ENCODE results near the gene CKAP4. TPM values are rescaled to one million over a fixed set of nuclear protein-coding genes. Genes with fewer than 3 reads are reported as not detected.

The CKAP4 gene
- total and polyA plus RNA-seq, 2 experiments from 2014 or later, result 32.3 to 58.8 TPM

DNA sequence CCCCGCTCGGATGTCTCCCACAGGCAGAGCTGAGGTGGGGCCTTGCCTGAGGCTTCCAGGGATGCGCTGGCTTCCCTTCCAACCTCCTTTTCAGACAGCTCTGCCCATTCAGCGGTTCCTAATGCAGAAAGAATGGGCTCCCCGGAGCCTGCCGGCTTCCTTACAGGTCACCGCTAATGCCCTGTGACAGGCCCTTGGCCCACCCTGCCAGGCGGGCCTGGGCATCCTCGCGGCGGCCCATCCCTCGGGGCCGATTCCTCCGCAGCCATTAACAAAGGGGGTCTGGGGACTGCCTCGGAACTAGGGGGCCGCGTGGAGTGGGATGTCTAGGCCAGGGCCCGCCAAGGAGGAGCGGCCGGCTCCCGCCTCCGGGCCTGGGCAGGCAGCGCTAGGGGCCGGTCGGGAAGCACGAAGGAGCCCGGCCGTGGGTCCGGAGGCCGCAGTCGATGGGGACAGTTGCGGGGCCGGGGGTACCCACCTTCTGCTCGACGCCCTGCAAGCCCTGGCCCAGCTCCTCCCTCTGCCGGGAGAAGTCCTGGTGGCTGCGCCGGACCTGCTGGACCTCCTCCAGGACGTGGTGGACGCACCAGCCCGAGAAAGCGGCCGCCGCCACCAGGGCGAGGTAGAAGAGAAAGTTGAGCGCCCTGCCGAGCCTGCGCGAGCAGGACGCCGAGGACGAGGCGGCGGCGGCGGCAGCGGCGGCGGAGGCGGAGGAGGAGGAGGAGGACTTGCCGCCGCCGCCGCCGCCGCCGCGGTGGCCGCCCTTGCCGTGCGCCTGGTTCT is 738 bp downstream of the CKAP4 start:
- Mint-ChIP-seq H3K27me3 (ENCODE audit: insufficient read depth, low read depth, poor library complexity) (peaks cover 4% of the 10 kb centered on the region), H3K27ac (no peak overlapping the region)

More for the DNA sequence above, 738 bp downstream of the CKAP4 start:
- peak overlapping the region; percentile 85 for H3K4me3 ChIP-seq
- no peak overlapping the region for H3K27ac ChIP-seq (ENCODE audit: low read depth)
- peaks cover 29% of the 10 kb centered on the region for H3K4me1 Mint-ChIP-seq
- H2AFZ ChIP-seq, result peak overlapping the region; percentile 56; the same call in 1 of the 2 replicates
- peaks cover 16% of the 10 kb centered on the region; the same call in 2 of the 3 replicates for H3K36me3 Mint-ChIP-seq (ENCODE audit: low read depth)
- no peaks in the 10 kb centered on the region for H3F3A ChIP-seq (replicated peaks; ENCODE audit: low read depth)
- H4K20me1 ChIP-seq (replicated peaks; ENCODE audit: insufficient read depth), result peaks cover 10% of the 10 kb centered on the region; the same call in 1 of the 2 replicates
- H3K4me1 ChIP-seq (ENCODE audit: insufficient read depth), result peaks cover 26% of the 10 kb centered on the region; the same call in 1 of the 2 replicates
- no peaks in the 10 kb centered on the region for H3K36me3 ChIP-seq (ENCODE audit: insufficient read depth)
- peak overlapping the region; percentile 94 for H3K4me2 ChIP-seq
- H3K9me3 Mint-ChIP-seq, result no peaks in the 10 kb centered on the region
- no peaks in the 10 kb centered on the region for H3K9me2 ChIP-seq (ENCODE audit: insufficient read depth)
- peaks cover 29% of the 10 kb centered on the region for H3K79me2 ChIP-seq (replicated peaks; ENCODE audit: insufficient read depth)
- DNase-seq (ENCODE audit: low spot score) (peak; percentile 56), ATAC-seq (peak; percentile 30)
- TF ChIP-seq NANOG (IDR thresholded peaks at IDR 0.05; ENCODE audit: borderline replicate concordance), result no peak
- TF ChIP-seq, protein P1, sequence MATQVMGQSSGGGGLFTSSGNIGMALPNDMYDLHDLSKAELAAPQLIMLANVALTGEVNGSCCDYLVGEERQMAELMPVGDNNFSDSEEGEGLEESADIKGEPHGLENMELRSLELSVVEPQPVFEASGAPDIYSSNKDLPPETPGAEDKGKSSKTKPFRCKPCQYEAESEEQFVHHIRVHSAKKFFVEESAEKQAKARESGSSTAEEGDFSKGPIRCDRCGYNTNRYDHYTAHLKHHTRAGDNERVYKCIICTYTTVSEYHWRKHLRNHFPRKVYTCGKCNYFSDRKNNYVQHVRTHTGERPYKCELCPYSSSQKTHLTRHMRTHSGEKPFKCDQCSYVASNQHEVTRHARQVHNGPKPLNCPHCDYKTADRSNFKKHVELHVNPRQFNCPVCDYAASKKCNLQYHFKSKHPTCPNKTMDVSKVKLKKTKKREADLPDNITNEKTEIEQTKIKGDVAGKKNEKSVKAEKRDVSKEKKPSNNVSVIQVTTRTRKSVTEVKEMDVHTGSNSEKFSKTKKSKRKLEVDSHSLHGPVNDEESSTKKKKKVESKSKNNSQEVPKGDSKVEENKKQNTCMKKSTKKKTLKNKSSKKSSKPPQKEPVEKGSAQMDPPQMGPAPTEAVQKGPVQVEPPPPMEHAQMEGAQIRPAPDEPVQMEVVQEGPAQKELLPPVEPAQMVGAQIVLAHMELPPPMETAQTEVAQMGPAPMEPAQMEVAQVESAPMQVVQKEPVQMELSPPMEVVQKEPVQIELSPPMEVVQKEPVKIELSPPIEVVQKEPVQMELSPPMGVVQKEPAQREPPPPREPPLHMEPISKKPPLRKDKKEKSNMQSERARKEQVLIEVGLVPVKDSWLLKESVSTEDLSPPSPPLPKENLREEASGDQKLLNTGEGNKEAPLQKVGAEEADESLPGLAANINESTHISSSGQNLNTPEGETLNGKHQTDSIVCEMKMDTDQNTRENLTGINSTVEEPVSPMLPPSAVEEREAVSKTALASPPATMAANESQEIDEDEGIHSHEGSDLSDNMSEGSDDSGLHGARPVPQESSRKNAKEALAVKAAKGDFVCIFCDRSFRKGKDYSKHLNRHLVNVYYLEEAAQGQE (IDR thresholded peaks at IDR 0.05; ENCODE audit: unreplicated experiment), result no peak
- no peak for TF ChIP-seq EZH2 (IDR thresholded peaks at IDR 0.05; ENCODE audit: low read depth, unreplicated experiment)
- no peak for TF ChIP-seq STAT1 (IDR thresholded peaks at IDR 0.05; ENCODE audit: unreplicated experiment)
- TF ChIP-seq, protein P2, sequence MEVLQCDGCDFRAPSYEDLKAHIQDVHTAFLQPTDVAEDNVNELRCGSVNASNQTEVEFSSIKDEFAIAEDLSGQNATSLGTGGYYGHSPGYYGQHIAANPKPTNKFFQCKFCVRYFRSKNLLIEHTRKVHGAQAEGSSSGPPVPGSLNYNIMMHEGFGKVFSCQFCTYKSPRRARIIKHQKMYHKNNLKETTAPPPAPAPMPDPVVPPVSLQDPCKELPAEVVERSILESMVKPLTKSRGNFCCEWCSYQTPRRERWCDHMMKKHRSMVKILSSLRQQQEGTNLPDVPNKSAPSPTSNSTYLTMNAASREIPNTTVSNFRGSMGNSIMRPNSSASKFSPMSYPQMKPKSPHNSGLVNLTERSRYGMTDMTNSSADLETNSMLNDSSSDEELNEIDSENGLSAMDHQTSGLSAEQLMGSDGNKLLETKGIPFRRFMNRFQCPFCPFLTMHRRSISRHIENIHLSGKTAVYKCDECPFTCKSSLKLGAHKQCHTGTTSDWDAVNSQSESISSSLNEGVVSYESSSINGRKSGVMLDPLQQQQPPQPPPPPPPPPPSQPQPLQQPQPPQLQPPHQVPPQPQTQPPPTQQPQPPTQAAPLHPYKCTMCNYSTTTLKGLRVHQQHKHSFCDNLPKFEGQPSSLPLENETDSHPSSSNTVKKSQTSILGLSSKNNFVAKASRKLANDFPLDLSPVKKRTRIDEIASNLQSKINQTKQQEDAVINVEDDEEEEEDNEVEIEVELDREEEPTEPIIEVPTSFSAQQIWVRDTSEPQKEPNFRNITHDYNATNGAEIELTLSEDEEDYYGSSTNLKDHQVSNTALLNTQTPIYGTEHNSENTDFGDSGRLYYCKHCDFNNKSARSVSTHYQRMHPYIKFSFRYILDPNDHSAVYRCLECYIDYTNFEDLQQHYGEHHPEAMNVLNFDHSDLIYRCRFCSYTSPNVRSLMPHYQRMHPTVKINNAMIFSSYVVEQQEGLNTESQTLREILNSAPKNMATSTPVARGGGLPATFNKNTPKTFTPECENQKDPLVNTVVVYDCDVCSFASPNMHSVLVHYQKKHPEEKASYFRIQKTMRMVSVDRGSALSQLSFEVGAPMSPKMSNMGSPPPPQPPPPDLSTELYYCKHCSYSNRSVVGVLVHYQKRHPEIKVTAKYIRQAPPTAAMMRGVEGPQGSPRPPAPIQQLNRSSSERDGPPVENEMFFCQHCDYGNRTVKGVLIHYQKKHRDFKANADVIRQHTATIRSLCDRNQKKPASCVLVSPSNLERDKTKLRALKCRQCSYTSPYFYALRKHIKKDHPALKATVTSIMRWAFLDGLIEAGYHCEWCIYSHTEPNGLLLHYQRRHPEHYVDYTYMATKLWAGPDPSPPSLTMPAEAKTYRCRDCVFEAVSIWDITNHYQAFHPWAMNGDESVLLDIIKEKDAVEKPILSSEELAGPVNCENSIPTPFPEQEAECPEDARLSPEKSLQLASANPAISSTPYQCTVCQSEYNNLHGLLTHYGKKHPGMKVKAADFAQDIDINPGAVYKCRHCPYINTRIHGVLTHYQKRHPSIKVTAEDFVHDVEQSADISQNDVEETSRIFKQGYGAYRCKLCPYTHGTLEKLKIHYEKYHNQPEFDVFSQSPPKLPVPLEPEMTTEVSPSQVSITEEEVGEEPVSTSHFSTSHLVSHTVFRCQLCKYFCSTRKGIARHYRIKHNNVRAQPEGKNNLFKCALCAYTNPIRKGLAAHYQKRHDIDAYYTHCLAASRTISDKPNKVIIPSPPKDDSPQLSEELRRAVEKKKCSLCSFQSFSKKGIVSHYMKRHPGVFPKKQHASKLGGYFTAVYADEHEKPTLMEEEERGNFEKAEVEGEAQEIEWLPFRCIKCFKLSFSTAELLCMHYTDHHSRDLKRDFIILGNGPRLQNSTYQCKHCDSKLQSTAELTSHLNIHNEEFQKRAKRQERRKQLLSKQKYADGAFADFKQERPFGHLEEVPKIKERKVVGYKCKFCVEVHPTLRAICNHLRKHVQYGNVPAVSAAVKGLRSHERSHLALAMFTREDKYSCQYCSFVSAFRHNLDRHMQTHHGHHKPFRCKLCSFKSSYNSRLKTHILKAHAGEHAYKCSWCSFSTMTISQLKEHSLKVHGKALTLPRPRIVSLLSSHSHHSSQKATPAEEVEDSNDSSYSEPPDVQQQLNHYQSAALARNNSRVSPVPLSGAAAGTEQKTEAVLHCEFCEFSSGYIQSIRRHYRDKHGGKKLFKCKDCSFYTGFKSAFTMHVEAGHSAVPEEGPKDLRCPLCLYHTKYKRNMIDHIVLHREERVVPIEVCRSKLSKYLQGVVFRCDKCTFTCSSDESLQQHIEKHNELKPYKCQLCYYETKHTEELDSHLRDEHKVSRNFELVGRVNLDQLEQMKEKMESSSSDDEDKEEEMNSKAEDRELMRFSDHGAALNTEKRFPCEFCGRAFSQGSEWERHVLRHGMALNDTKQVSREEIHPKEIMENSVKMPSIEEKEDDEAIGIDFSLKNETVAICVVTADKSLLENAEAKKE (CRISPR knock-in tag; IDR thresholded peaks at IDR 0.05), result no peak
- TF ChIP-seq JUNB (IDR thresholded peaks at IDR 0.05; ENCODE audit: unreplicated experiment), result no peak
- TF ChIP-seq ZNF114 (CRISPR knock-in tag; IDR thresholded peaks at IDR 0.05), result no peak
- TF ChIP-seq POLR2AphosphoS5 (IDR thresholded peaks at IDR 0.05; ENCODE audit: low read depth), result no peak
- TF ChIP-seq, protein P3, sequence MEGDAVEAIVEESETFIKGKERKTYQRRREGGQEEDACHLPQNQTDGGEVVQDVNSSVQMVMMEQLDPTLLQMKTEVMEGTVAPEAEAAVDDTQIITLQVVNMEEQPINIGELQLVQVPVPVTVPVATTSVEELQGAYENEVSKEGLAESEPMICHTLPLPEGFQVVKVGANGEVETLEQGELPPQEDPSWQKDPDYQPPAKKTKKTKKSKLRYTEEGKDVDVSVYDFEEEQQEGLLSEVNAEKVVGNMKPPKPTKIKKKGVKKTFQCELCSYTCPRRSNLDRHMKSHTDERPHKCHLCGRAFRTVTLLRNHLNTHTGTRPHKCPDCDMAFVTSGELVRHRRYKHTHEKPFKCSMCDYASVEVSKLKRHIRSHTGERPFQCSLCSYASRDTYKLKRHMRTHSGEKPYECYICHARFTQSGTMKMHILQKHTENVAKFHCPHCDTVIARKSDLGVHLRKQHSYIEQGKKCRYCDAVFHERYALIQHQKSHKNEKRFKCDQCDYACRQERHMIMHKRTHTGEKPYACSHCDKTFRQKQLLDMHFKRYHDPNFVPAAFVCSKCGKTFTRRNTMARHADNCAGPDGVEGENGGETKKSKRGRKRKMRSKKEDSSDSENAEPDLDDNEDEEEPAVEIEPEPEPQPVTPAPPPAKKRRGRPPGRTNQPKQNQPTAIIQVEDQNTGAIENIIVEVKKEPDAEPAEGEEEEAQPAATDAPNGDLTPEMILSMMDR (conservative IDR thresholded peaks at IDR 0.05; ENCODE audit: low read depth in 2 of 2), result no peak
- TF ChIP-seq EZH2phosphoT487 (IDR thresholded peaks at IDR 0.05; ENCODE audit: unreplicated experiment), result no peak
- TF ChIP-seq ZNF331 (CRISPR knock-in tag; IDR thresholded peaks at IDR 0.05; ENCODE audit: low read depth), result no peak
- TF ChIP-seq CREB1 (CRISPR knock-in tag; IDR thresholded peaks at IDR 0.05; ENCODE audit: low read depth), result no peak
- TF ChIP-seq, protein P4, sequence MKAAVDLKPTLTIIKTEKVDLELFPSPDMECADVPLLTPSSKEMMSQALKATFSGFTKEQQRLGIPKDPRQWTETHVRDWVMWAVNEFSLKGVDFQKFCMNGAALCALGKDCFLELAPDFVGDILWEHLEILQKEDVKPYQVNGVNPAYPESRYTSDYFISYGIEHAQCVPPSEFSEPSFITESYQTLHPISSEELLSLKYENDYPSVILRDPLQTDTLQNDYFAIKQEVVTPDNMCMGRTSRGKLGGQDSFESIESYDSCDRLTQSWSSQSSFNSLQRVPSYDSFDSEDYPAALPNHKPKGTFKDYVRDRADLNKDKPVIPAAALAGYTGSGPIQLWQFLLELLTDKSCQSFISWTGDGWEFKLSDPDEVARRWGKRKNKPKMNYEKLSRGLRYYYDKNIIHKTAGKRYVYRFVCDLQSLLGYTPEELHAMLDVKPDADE (IDR thresholded peaks at IDR 0.05), result no peak
- 0 out of 2 replicates have a peak, but pooled peaks cover 6% of the 10 kb centered on the region for H3K27me3 ChIP-seq (ENCODE audit: insufficient read depth)
- H3K4me3 Mint-ChIP-seq, result peak overlapping the region; percentile 70
